HepG2 (cell line): ENCODE results near the gene PSAPL1. TPM values are rescaled to one million over a fixed set of nuclear protein-coding genes. Genes with fewer than 3 reads are reported as not detected.

ENCODE experiments used
- ATAC-seq: fragments of 200-7000 bp; cut with Tn5 transposase; 3 replicates; pipeline ENCODE4 v1.9.1; 2020; ENCODE audit warnings: mild to moderate bottlenecking, moderate library complexity
- BruUV-seq: library from RNA; stranded (reverse); fragments of 400-500 nt; replicated peaks from 2 replicates; lab custom pipeline; 2021; lab: Mats Ljungman, UMichigan
- CTCF ChIA-PET: fragments of 300-600 bp; formaldehyde crosslinking; extraction: SDS; loops from one replicate; lab custom pipeline; 2021; ENCODE audit warnings: low total read pairs, inconsistent platforms, low intra/inter-chr PET ratio; lab: Yijun Ruan, JAX
- POLR2A ChIA-PET: fragments of 350-600 bp; sonication (Branson Sonifier 250); formaldehyde crosslinking; loops from one replicate; lab custom pipeline; 2020; ENCODE audit warnings: antibody characterized with exemption, inconsistent platforms; lab: Yijun Ruan, JAX
- DNase-seq: peaks from one replicate; pipeline ENCODE4 v3.0.0-alpha.2; 2015; ENCODE audit warnings: low spot score
- FAIRE-seq: peaks from 3 replicates; lab custom pipeline; 2011; peaks lifted over from hg19 to GRCh38; lab: Jason Lieb, UNC
- H2AFZ ChIP-seq: one replicate; pipeline ENCODE4 v1.6.1; 2011; ENCODE audit warnings: low read length, inconsistent platforms
- H3K27ac ChIP-seq: fragments of 300-600 bp; 3 replicates; pipeline ENCODE4 v1.8.0; 2011; ENCODE audit warnings: mixed run types, mild to moderate bottlenecking, mixed read lengths, low read length, inconsistent platforms; ENCODE audit not compliant: insufficient read depth; ENCODE audit errors: extremely low read length
- H3K27me3 ChIP-seq, 2 experiments: fragments of 200-600 bp in 1 of 2; 2 replicates in 1 of 2; 3 replicates in 1 of 2; pipeline versions ENCODE4 v1.6.0 to v1.8.0; 2011; ENCODE audit warnings: low read length in 2 of 2, mild to moderate bottlenecking in 2 of 2, moderate library complexity in 2 of 2, inconsistent platforms in 1 of 2; ENCODE audit not compliant: insufficient read depth in 2 of 2, control insufficient read depth in 1 of 2
- H3K36me3 ChIP-seq, 2 experiments: fragments of 200-600 bp in 1 of 2; replicated peaks in 1 of 2; 2 replicates in 1 of 2; 3 replicates in 1 of 2; pipeline versions ENCODE4 v1.5.1 to v1.8.0; 2011; ENCODE audit warnings: low read length in 2 of 2, inconsistent platforms in 1 of 2; ENCODE audit not compliant: insufficient read depth in 2 of 2, control insufficient read depth in 1 of 2
- H3K4me1 ChIP-seq: 2 replicates; pipeline ENCODE4 v1.5.1; 2012; ENCODE audit warnings: low read length, inconsistent platforms; ENCODE audit not compliant: insufficient read depth
- H3K4me2 ChIP-seq: 2 replicates; pipeline ENCODE4 v1.6.0; 2011; ENCODE audit warnings: low read depth, low read length, inconsistent platforms
- H3K4me3 ChIP-seq, 3 experiments: fragments of 200-600 bp in 1 of 3; sonication (generic), shearing (Covaris generic) in 1 of 3; replicated peaks in 1 of 3; 2 replicates each; pipeline ENCODE4 v1.5.1; 2011 to 2016; ENCODE audit warnings: low read length in 3 of 3, inconsistent platforms in 2 of 3, low read depth in 2 of 3, mild to moderate bottlenecking in 2 of 3, control low read depth in 1 of 3, mixed read lengths in 1 of 3; ENCODE audit not compliant: insufficient read depth in 1 of 3
- H3K79me2 ChIP-seq: one replicate; pipeline ENCODE4 v1.6.1; 2011; ENCODE audit warnings: low read length, inconsistent platforms; ENCODE audit not compliant: insufficient read depth
- H3K9ac ChIP-seq: 2 replicates; pipeline ENCODE4 v1.6.0; 2011; ENCODE audit warnings: mild to moderate bottlenecking, low read depth, low read length, inconsistent platforms; ENCODE audit not compliant: insufficient read depth
- H3K9me3 ChIP-seq: 2 replicates; pipeline ENCODE4 v1.5.1; 2012; ENCODE audit warnings: mild to moderate bottlenecking, low read length
- H4K20me1 ChIP-seq: 2 replicates; pipeline ENCODE4 v1.6.0; 2011; ENCODE audit warnings: inconsistent platforms, mild to moderate bottlenecking, low read length, moderate library complexity; ENCODE audit not compliant: insufficient read depth
- ARNT ChIP-seq: fragments of 450-650 bp; IDR thresholded peaks from 2 replicates; pipeline ENCODE4 v1.6.1; 2017
- HMG20B ChIP-seq: conservative IDR thresholded peaks from 2 replicates; pipeline ENCODE4 v1.6.1; 2016; ENCODE audit warnings: missing genetic modification reagents, missing compliant biosample characterization
- HNRNPK ChIP-seq: fragments of 200-400 bp; formaldehyde crosslinking; IDR thresholded peaks from 2 replicates; pipeline ENCODE4 v1.6.1; 2018; ENCODE audit warnings: low read length, low read depth, moderate library complexity, mild to moderate bottlenecking; ENCODE audit not compliant: poor library complexity, severe bottlenecking
- HOXA5 ChIP-seq: sonication (generic); formaldehyde crosslinking; IDR thresholded peaks from 2 replicates; pipeline ENCODE4 v1.4.0; 2020; ENCODE audit warnings: missing genetic modification reagents
- IRF2 ChIP-seq: IDR thresholded peaks from 2 replicates; pipeline ENCODE4 v1.6.1; 2018; ENCODE audit warnings: missing genetic modification reagents, missing compliant biosample characterization
- JUN ChIP-seq: sonication (generic); formaldehyde crosslinking; IDR thresholded peaks from 2 replicates; pipeline ENCODE4 v1.4.0; 2020; ENCODE audit warnings: mild to moderate bottlenecking, missing genetic modification reagents
- MTA1 ChIP-seq: sonication (generic); formaldehyde crosslinking; IDR thresholded peaks from 2 replicates; pipeline ENCODE4 v1.4.0; 2020; ENCODE audit warnings: missing genetic modification reagents, mild to moderate bottlenecking, borderline replicate concordance
- SRF ChIP-seq: IDR thresholded peaks from 2 replicates; pipeline ENCODE4 v1.6.1; 2011; ENCODE audit warnings: mild to moderate bottlenecking, low read depth, low read length, moderate library complexity
- ZBTB38 ChIP-seq: sonication (generic); formaldehyde crosslinking; IDR thresholded peaks from 2 replicates; pipeline ENCODE4 v1.5.1; 2020; ENCODE audit warnings: mild to moderate bottlenecking, missing genetic modification reagents
- ZFAT ChIP-seq: sonication (generic); formaldehyde crosslinking; conservative IDR thresholded peaks from 2 replicates; pipeline ENCODE4 v1.8.1; 2023; ENCODE audit warnings: missing genetic modification reagents, inconsistent platforms
- ZKSCAN5 ChIP-seq: sonication (generic); formaldehyde crosslinking; IDR thresholded peaks from 2 replicates; pipeline ENCODE4 v1.5.1; 2020; ENCODE audit warnings: mild to moderate bottlenecking, missing genetic modification reagents
- ZNF10 ChIP-seq: sonication (generic); formaldehyde crosslinking; IDR thresholded peaks from 2 replicates; pipeline ENCODE4 v1.4.0; 2020; ENCODE audit warnings: mild to moderate bottlenecking, low read depth, missing genetic modification reagents, borderline replicate concordance
- ZNF503 ChIP-seq: sonication (generic); formaldehyde crosslinking; IDR thresholded peaks from 2 replicates; pipeline ENCODE4 v1.4.0; 2020; ENCODE audit warnings: missing genetic modification reagents
- ZNF776 ChIP-seq: sonication (generic); formaldehyde crosslinking; IDR thresholded peaks from 2 replicates; pipeline ENCODE4 v1.4.0; 2020; ENCODE audit warnings: mild to moderate bottlenecking, missing genetic modification reagents
- WGBS: methylation state at CpG from one replicate; pipeline ENCODE4 v1.1.6; 2017; ENCODE audit warnings: low lambda C conversion rate; 5-methylcytosine and 5-hydroxymethylcytosine counted together
- in situ Hi-C: cut with HindIII; loops from 2 replicates; pipeline ENCODE4 v1.10.0; 2017; ENCODE audit warnings: low pct_unique_long_range_greater_than_20kb; ENCODE audit not compliant: extremely low pct_ligation_motif_present
- intact Hi-C: fragments of 100-400 bp; cut with micrococcal nuclease; formaldehyde crosslinking; loops from one replicate; pipeline ENCODE4 v1.10.0; 2022; ENCODE audit not compliant: unreplicated experiment
- polyA plus RNA-seq, 8 experiments: library from polyadenylated mRNA; depleted of rRNA in 3 of 8; stranded (reverse) in 7 of 8; unstranded in 1 of 8; fragments of >200 nt; fragmentation: Illumina TruSeq in 4 of 8; extraction: Trizol in 4 of 8; gene quantifications; 2 replicates each; pipeline versions ENCODE4 v1.2.1 to v1.2.3, GENCODE V29; 2011 to 2016; ENCODE audit warnings: low read depth in 4 of 8, missing spikeins in 1 of 8, mixed read lengths in 1 of 8; ENCODE audit not compliant: insufficient read depth in 1 of 8
- total RNA-seq, 5 experiments: library from RNA; depleted of rRNA; stranded (reverse); fragments of >200 nt; fragmentation: Illumina TruSeq; extraction: Trizol; gene quantifications; 2 replicates each; pipeline ENCODE4 v1.2.3, GENCODE V29; 2016; ENCODE audit warnings: low read depth in 1 of 5
- TF ChIP-seq, protein P1 (sequence below): sonication (generic); formaldehyde crosslinking; IDR thresholded peaks from 2 replicates; pipeline ENCODE4 v1.5.0; 2020; ENCODE audit warnings: missing genetic modification reagents
- TF ChIP-seq, protein P2 (sequence below): sonication (generic); formaldehyde crosslinking; conservative IDR thresholded peaks from 2 replicates; pipeline ENCODE4 v1.5.0; 2020; ENCODE audit warnings: missing genetic modification reagents

PSAPL1 gene
- total and polyA plus RNA-seq, 2 of the 13 experiments (the other 11 are each of a cell fraction or from before 2014, with no cell fraction given): 0.02 to 0.16 TPM

GRCh38 chr4:7408166-7408565, 26.6 kb downstream of the PSAPL1 start:
- in situ Hi-C loops (no loop called here), intact Hi-C loops (no loop called here)
- CTCF ChIA-PET: no interaction called here
- 17% methylated on average over 4 of the region's 4 CpGs for WGBS
- Histone ChIP-seq H3K9ac (no peak overlapping the region), H3K27me3 (no peaks in the 10 kb centered on the region), H4K20me1 (no peaks in the 10 kb centered on the region), H3K4me3 (no peak overlapping the region), H3K27ac (no peak overlapping the region), H3K4me1 (no peaks in the 10 kb centered on the region), H3K9me3 (peaks cover 14% of the 10 kb centered on the region; the same call in 1 of the 2 replicates), H3K79me2 (no peaks in the 10 kb centered on the region), H2AFZ (no peak overlapping the region), H3K4me2 (no peak overlapping the region), H3K36me3 (no peaks in the 10 kb centered on the region)
- no peak for ATAC-seq
- TF ChIP-seq ZNF776: no peak
- no peak for TF ChIP-seq HOXA5 (CRISPR knock-in tag)
- no peak for TF ChIP-seq ZNF10 (CRISPR knock-in tag)
- TF ChIP-seq, protein P1, sequence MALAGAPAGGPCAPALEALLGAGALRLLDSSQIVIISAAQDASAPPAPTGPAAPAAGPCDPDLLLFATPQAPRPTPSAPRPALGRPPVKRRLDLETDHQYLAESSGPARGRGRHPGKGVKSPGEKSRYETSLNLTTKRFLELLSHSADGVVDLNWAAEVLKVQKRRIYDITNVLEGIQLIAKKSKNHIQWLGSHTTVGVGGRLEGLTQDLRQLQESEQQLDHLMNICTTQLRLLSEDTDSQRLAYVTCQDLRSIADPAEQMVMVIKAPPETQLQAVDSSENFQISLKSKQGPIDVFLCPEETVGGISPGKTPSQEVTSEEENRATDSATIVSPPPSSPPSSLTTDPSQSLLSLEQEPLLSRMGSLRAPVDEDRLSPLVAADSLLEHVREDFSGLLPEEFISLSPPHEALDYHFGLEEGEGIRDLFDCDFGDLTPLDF: no peak
- no peak for TF ChIP-seq ARNT
- no peak for TF ChIP-seq IRF2 (CRISPR knock-in tag)
- TF ChIP-seq, protein P2, sequence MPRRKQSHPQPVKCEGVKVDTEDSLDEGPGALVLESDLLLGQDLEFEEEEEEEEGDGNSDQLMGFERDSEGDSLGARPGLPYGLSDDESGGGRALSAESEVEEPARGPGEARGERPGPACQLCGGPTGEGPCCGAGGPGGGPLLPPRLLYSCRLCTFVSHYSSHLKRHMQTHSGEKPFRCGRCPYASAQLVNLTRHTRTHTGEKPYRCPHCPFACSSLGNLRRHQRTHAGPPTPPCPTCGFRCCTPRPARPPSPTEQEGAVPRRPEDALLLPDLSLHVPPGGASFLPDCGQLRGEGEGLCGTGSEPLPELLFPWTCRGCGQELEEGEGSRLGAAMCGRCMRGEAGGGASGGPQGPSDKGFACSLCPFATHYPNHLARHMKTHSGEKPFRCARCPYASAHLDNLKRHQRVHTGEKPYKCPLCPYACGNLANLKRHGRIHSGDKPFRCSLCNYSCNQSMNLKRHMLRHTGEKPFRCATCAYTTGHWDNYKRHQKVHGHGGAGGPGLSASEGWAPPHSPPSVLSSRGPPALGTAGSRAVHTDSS (CRISPR knock-in tag): no peak
- no peak for TF ChIP-seq ZFAT (CRISPR knock-in tag)
- no peak for TF ChIP-seq HNRNPK
- no peak for TF ChIP-seq SRF
- TF ChIP-seq ZNF503 (CRISPR knock-in tag): no peak
- no peak for TF ChIP-seq ZKSCAN5 (CRISPR knock-in tag)
- TF ChIP-seq MTA1: no peak
- TF ChIP-seq JUN (CRISPR knock-in tag): no peak
- no peak for TF ChIP-seq ZBTB38
- TF ChIP-seq HMG20B (CRISPR knock-in tag): no peak
- no peak for DNase-seq
- POLR2A ChIA-PET: no interaction called here
- no peak for FAIRE-seq
- BruUV-seq: no TSS peak
